Mucosa of descending colon (tissue), 3 donors: ENCODE results near the gene NUP88. TPM values are rescaled to one million over a fixed set of nuclear protein-coding genes. Genes with fewer than 3 reads are reported as not detected.
A peak's percentile ranks its signal among the peaks of the same experiment; 100 is the strongest.

ENCODE experiments used
- ATAC-seq: fragments of 200-7000 bp; cut with Tn5 transposase; one replicate; pipeline ENCODE4 v1.9.1; 2020; ENCODE audit warnings: mild to moderate bottlenecking, moderate library complexity
- DNase-seq, 3 donors: peaks; one replicate each; pipeline ENCODE4 v3.0.0-alpha.2; 2020
- H3K36me3 ChIP-seq: fragments of 200-600 bp; one replicate; pipeline ENCODE4 v1.8.0; 2021; ENCODE audit warnings: low read depth, mild to moderate bottlenecking
- H3K4me1 ChIP-seq: fragments of 200-600 bp; one replicate; pipeline ENCODE4 v1.8.0; 2021; ENCODE audit warnings: low read depth, mild to moderate bottlenecking
- H3K4me3 ChIP-seq: fragments of 200-600 bp; one replicate; pipeline ENCODE4 v1.8.0; 2021; ENCODE audit warnings: mild to moderate bottlenecking
- H3K9me3 ChIP-seq: fragments of 200-600 bp; one replicate; pipeline ENCODE4 v1.8.0; 2021; ENCODE audit warnings: mild to moderate bottlenecking
- intact Hi-C, 2 donors: fragments of 100-400 bp; cut with DNase I in 1 of 2; cut with micrococcal nuclease in 1 of 2; formaldehyde crosslinking; loops; one replicate each; pipeline versions ENCODE4 v1.11.0 to v1.11.1; 2022; cut with DNase I, micrococcal nuclease
- total RNA-seq, 3 donors: library from RNA; stranded (reverse); fragmentation: NEBNext Ultra II Directional in 2 of 3; extraction: Animal tissue kit (Norgen Biotek cat#: 25700) in 2 of 3; gene quantifications; one replicate each; pipeline versions ENCODE4 v1.2.1 to v1.2.4, GENCODE V29; 2021 to 2023
- TF ChIP-seq, protein P1 (sequence below): fragments of 200-600 bp; IDR thresholded peaks from one replicate; pipeline ENCODE4 v1.8.0; 2022; ENCODE audit warnings: antibody characterized with exemption, mild to moderate bottlenecking
- donor health status: DM: no; HTN: no; CAD: no; lungs with moderate emphysema.
- donor health status: DM: no; HTN: no; CAD: no.
- donor health status: DM: no; HTN: yes; CAD: no.

NUP88 gene
- total RNA-seq, 3 donors from 2014 or later = 46.1 to 72.3 (median 50.8) TPM

DNA sequence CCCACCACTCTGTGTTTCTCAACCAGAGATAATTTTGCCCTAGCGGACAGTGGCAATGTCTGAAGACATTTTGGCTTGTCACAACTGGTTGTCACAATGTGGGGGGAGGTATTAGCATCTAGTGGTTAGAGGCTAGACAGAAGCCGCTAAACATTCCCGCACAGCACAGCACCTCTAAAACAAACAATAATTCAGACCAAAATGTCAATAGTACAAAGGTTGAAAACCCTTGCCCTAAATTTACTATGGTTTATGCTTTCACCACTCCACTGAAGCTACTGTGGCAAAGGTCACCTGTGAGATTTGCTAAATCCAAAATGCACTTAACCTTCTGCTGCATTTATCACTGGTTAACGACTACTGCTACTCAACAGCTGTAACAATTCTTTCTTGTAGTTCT is 14.1 kb downstream of the NUP88 start:
- peak in 1 of 3 donors; percentile 11 for DNase-seq

DNA sequence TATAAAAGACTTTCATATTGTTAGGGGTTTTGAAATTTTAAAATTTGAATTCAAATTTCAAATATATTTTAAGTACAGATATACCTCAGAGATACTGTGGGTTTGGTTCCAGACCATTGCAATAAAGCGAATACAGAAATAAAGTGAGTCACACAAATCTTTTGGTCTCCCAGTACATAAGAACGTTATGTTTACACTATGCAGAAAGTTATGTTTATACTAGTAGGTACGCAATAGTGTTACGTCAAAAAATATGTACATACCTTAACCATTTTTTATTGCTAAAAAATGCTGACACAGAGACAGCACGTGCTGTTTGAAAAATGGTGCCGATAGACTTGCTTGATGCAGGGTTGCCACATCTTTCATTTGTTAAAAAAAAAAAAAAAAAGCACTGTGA is 19.7 kb downstream of the NUP88 start:
- no peaks in the 10 kb centered on the region for H3K9me3 ChIP-seq
- H3K4me3 ChIP-seq = no peak overlapping the region
- H3K36me3 ChIP-seq = peaks cover 4% of the 10 kb centered on the region
- ATAC-seq = no peak
- TF ChIP-seq, protein P1, sequence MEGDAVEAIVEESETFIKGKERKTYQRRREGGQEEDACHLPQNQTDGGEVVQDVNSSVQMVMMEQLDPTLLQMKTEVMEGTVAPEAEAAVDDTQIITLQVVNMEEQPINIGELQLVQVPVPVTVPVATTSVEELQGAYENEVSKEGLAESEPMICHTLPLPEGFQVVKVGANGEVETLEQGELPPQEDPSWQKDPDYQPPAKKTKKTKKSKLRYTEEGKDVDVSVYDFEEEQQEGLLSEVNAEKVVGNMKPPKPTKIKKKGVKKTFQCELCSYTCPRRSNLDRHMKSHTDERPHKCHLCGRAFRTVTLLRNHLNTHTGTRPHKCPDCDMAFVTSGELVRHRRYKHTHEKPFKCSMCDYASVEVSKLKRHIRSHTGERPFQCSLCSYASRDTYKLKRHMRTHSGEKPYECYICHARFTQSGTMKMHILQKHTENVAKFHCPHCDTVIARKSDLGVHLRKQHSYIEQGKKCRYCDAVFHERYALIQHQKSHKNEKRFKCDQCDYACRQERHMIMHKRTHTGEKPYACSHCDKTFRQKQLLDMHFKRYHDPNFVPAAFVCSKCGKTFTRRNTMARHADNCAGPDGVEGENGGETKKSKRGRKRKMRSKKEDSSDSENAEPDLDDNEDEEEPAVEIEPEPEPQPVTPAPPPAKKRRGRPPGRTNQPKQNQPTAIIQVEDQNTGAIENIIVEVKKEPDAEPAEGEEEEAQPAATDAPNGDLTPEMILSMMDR = no peak
- H3K4me1 ChIP-seq = no peaks in the 10 kb centered on the region
- intact Hi-C loops = no loop called here
- DNase-seq = no peak

More for the DNA sequence above, 14.1 kb downstream of the NUP88 start:
- H3K4me1 ChIP-seq = no peaks in the 10 kb centered on the region
- H3K4me3 ChIP-seq = no peak overlapping the region
- TF ChIP-seq, protein P1 = no peak
- ATAC-seq = peak; percentile 65
- H3K9me3 ChIP-seq = no peaks in the 10 kb centered on the region
- intact Hi-C loops = no loop called here
- peaks cover 8% of the 10 kb centered on the region for H3K36me3 ChIP-seq

DNA sequence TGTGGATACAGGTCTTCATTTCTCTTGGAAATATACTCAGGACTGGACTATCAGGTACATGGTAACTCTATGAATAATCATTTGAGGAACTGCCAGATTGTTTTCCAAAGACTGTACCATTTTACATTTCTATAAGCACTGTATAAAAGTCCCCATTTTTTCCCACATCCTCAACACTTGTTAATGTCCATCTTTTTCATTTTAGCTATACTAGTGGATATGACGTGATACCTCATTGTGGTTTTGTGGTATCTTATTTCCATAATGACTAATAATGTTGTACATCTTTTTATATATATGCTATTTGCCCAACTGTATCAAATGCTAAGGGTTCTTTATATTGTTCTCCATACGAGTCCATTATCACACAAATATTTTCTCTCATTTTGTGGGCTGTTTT is 22.9 kb downstream of the NUP88 start:
- no peaks in the 10 kb centered on the region for H3K9me3 ChIP-seq
- TF ChIP-seq, protein P1 = no peak
- H3K4me1 ChIP-seq = no peaks in the 10 kb centered on the region
- intact Hi-C loops = no loop called here
- peaks cover 8% of the 10 kb centered on the region for H3K36me3 ChIP-seq
- H3K4me3 ChIP-seq = no peak overlapping the region
- ATAC-seq (no peak), DNase-seq (no peak)

DNA sequence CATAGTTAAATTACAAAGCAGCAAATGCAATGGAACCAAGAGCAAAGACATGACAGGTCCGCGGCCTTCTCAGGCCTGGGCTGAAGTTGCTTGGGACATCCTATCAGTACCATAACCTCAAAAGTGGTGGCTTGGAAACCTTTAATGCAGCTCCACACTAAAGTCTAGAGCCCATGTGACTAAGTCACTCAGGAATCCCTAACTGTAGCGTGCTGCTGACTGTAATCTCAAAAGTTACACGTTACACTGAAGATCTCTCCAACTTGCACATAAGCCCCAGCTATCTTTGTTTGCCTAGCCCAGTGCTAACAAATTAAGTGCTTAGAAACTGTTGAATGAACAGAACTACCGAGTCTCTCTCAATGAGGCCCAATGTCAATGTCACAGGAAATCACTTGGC is 27.8 kb downstream of the NUP88 start:
- intact Hi-C loops = no loop called here
- no peak for DNase-seq
- H3K4me3 ChIP-seq = no peak overlapping the region
- ATAC-seq = no peak
- TF ChIP-seq, protein P1 = no peak
- peaks cover 20% of the 10 kb centered on the region for H3K36me3 ChIP-seq
- no peaks in the 10 kb centered on the region for H3K9me3 ChIP-seq
- no peaks in the 10 kb centered on the region for H3K4me1 ChIP-seq

DNA sequence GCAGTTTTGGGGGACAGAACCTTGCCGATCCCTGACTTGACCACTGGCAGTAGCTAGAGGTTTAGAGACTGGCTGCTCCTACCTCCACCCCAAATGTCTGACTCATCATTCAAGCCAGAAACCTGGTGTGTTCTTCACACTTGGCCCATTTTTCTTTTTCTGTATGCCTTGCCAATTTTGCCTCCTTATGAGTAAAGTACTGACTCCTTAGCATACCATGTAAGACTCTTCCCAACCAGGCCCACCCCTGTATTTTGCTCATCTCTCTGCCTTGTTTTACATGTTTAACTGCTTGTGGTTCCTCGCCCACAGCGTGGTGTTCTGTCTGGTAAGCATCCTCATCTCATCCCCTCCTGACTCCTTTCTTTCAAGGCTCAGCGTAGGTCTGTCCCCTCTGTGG is 37.9 kb downstream of the NUP88 start:
- TF ChIP-seq, protein P1 = no peak
- Histone ChIP-seq H3K36me3 (peaks cover 8% of the 10 kb centered on the region), H3K4me3 (no peak overlapping the region), H3K4me1 (no peaks in the 10 kb centered on the region), H3K9me3 (no peaks in the 10 kb centered on the region)
- ATAC-seq (no peak), DNase-seq (no peak)
- intact Hi-C loops = no loop called here
